CD4-positive, alpha-beta T cell treated with Interleukin-4 for 1 hour (primary cell): ENCODE results near the gene UBE2D3.
A peak's percentile ranks its signal among the peaks of the same experiment; 100 is the strongest.
"Not testable (repeated sequence)": the region's sequence is repeated elsewhere in the genome, so short reads cannot be mapped to it uniquely, and the experiment has no call there.

Source experiments
- DNase-seq, 2 donors: peaks; one replicate each; pipeline ENCODE4 v3.0.0-alpha.2; 2020 to 2022

The UBE2D3 gene

GRCh38 chr4:102826890-102827673, at the start of gene UBE2D3:
TSS of gene UBE2D3 (minus strand) at chr4:102827551. CDS start at chr4:102826508, 1,043 bp downstream.
- peak; percentile 96 for DNase-seq

- DNase-seq = no peak
Measured at GRCh38 chr4:102871772-102872171, 44.4 kb upstream of the UBE2D3 start.

- DNase-seq = no peak
Measured at GRCh38 chr4:102869569-102870197, 42.3 kb upstream of the UBE2D3 start.

GRCh38 chr4:102868781-102869568, 41.6 kb upstream of the UBE2D3 start, which contains the start of gene CISD2:
TSS of gene CISD2 (plus strand) at chr4:102868992. CDS start at chr4:102869085, 93 bp downstream.
- peak; percentile 91 to 92 for DNase-seq

GRCh38 chr4:102868153-102868780, 40.9 kb upstream of the UBE2D3 start:
- DNase-seq = no peak

GRCh38 chr4:102867278-102868152, 40.2 kb upstream of the UBE2D3 start:
- DNase-seq = no peak

GRCh38 chr4:102865327-102865726, 38.0 kb upstream of the UBE2D3 start:
- not testable (repeated sequence) for DNase-seq

GRCh38 chr4:102862747-102863146, 35.4 kb upstream of the UBE2D3 start:
- no peak for DNase-seq

- DNase-seq = no peak
Measured at GRCh38 chr4:102862016-102862415, 34.7 kb upstream of the UBE2D3 start.

GRCh38 chr4:102860611-102861324, 33.4 kb upstream of the UBE2D3 start:
- no peak for DNase-seq

- no peak for DNase-seq
Measured at GRCh38 chr4:102858828-102859464, 31.6 kb upstream of the UBE2D3 start.

- DNase-seq = no peak
Measured at GRCh38 chr4:102850370-102850769, 23.0 kb upstream of the UBE2D3 start.

GRCh38 chr4:102849579-102850104, 22.3 kb upstream of the UBE2D3 start:
- DNase-seq = no peak

- DNase-seq = no peak
Measured at GRCh38 chr4:102847687-102848086, 20.3 kb upstream of the UBE2D3 start.

GRCh38 chr4:102843938-102844337, 16.6 kb upstream of the UBE2D3 start:
- DNase-seq = no peak

GRCh38 chr4:102843273-102843672, 15.9 kb upstream of the UBE2D3 start:
- DNase-seq = no peak

- DNase-seq = no peak
Measured at GRCh38 chr4:102842367-102842766, 15.0 kb upstream of the UBE2D3 start.

- no peak for DNase-seq
Measured at GRCh38 chr4:102836596-102836995, 9.2 kb upstream of the UBE2D3 start.

GRCh38 chr4:102832667-102833066, 5.3 kb upstream of the UBE2D3 start:
- no peak for DNase-seq

GRCh38 chr4:102832105-102832504, 4.8 kb upstream of the UBE2D3 start:
- no peak for DNase-seq
